GM15510 (cell line): Measurements from ENCODE around the gene GMDS.

ENCODE experiments used
- POLR2A ChIP-seq: IDR thresholded peaks from 3 replicates; pipeline ENCODE4 v1.6.1; 2011; ENCODE audit warnings: borderline replicate concordance; ENCODE audit not compliant: insufficient read length; ENCODE audit errors: extremely low read depth

Gene GMDS

GRCh38 chr6:1584996-1585668 lies 660.3 kb downstream of the GMDS start:
- TF ChIP-seq POLR2A, result no peak

DNA sequence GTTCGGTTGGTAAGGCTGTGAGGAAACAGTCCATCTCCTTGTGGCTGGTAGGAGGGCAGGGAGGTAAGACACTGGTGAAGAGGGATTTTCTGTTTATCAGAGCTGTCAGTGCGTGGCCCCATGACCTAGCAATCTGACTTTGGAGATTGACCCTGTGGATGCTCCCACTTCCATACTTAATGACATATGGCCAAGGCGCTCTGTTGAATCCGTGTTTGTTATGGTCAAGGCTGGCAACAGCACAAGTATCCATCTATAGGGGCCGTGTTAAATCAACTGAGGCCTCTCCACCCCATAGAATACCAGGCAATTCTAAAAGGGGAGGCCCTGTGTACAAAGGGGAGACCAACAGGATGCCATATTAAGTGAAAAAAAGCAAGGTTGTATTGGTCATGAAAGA lies 661.3 kb downstream of the GMDS start:
- no peak for TF ChIP-seq POLR2A

GRCh38 chr6:1581120-1581991 lies 664.0 kb downstream of the GMDS start:
- TF ChIP-seq POLR2A, result no peak

GRCh38 chr6:1580585-1580984 lies 664.8 kb downstream of the GMDS start:
- TF ChIP-seq POLR2A, result no peak

GRCh38 chr6:1580109-1580508 lies 665.3 kb downstream of the GMDS start:
- TF ChIP-seq POLR2A, result no peak

GRCh38 chr6:1579096-1579495 lies 666.3 kb downstream of the GMDS start:
- TF ChIP-seq POLR2A, result no peak

DNA sequence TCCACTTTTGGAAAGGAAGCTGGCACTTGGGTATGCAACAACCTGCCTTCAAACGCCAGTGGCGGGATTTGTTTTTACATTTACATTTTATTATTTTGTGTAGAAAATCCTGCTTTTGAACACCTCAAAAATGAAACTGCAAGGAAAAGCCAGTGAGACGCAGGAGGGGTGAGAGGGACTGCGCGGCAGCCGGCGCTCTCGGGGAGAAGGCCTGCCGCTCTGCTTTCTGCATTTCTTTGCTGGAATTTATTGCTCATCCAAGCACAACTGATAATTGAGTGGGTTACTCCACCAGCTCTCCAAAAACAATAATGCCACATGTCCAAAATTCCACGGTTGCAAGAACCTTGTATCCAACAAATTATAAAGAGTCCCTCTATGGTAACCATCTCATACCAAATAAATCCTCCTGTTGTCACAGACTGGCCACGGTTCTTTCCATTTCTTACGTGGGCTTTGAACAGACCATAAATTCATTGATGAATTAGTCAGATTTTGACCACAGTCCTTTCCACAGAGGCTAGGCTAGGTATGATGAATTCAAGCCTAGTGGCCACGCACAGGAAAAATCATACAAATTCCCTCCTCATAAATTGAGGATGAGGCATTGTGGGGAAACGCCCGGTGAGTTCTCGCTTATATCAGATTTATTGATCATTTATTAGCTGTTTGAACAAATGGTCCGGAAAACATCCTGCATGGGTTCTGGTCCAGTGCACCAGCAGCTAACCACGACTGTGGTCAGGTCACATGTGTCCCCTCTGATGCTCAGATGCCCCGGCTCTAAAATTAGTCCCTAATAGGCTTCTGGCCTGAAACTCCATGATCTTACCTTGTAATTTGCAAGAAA lies 667.3 kb downstream of the GMDS start:
- TF ChIP-seq POLR2A, result no peak

GRCh38 chr6:1577146-1577680 lies 668.2 kb downstream of the GMDS start:
- no peak for TF ChIP-seq POLR2A

- no peak for TF ChIP-seq POLR2A
Measured at GRCh38 chr6:1576711-1577110, 668.7 kb downstream of the GMDS start.

- no peak for TF ChIP-seq POLR2A
Measured at GRCh38 chr6:1576166-1576565, 669.2 kb downstream of the GMDS start.

- no peak for TF ChIP-seq POLR2A
Measured at GRCh38 chr6:1575210-1576041, 670.0 kb downstream of the GMDS start.

- TF ChIP-seq POLR2A, result no peak
Measured at GRCh38 chr6:1574890-1575209, 670.6 kb downstream of the GMDS start.

DNA sequence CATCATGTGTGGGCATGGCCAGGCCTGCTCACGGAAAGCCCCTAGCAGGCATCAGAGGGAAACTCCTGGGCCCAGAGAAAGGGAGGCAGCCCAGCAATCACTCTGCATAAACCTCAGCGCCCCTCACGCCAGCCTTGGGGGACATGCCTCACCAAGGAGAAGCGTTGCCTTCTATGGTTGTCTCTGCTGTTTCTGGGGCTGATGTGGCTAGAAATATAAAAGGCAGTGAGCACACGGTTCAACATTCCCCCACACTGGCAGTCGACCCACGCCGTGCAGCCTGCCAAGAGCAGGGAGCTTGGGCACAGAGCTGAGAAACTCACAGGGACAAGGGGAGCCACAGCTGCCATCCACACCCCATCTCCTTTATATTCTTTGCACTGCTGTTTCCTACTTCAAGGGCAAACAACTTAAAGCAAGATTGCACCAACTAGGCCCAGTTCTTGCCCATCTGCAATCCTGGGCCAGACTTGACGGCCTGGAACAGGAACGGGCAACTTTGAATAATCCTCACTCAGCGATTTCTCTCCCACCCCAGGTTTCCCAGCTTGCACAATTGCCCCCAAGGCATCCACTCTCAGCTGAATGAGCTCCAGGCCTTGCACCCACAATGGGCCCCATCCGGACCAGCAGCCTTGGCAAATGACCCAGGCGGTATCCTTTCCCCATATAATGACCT lies 671.2 kb downstream of the GMDS start:
- TF ChIP-seq POLR2A, result no peak
